Adrenal gland (tissue), 5 donors: ENCODE data around the gene TECPR1.

Experiments
- POLR2A ChIP-seq, 2 donors: fragments of 450-650 bp; IDR thresholded peaks; one replicate each; pipeline ENCODE4 v1.6.1; 2017; ENCODE audit warnings: antibody characterized with exemption in 2 of 2, mild to moderate bottlenecking in 2 of 2, moderate library complexity in 1 of 2
- TF ChIP-seq, protein P1 (sequence below), 6 experiments: fragments of 450-650 bp in 4 of 6; fragments of 200-600 bp in 2 of 6; sonication (generic) in 1 of 6; IDR thresholded peaks; 1 replicate in 5 of 6; 2 replicates in 1 of 6; pipeline versions ENCODE4 v1.5.1 to v1.8.0; 2016 to 2021; ENCODE audit warnings: antibody characterized with exemption in 6 of 6, mild to moderate bottlenecking in 2 of 6, moderate library complexity in 1 of 6
- donor health status: DM: no; HTN: no; CAD: no.

DNA sequence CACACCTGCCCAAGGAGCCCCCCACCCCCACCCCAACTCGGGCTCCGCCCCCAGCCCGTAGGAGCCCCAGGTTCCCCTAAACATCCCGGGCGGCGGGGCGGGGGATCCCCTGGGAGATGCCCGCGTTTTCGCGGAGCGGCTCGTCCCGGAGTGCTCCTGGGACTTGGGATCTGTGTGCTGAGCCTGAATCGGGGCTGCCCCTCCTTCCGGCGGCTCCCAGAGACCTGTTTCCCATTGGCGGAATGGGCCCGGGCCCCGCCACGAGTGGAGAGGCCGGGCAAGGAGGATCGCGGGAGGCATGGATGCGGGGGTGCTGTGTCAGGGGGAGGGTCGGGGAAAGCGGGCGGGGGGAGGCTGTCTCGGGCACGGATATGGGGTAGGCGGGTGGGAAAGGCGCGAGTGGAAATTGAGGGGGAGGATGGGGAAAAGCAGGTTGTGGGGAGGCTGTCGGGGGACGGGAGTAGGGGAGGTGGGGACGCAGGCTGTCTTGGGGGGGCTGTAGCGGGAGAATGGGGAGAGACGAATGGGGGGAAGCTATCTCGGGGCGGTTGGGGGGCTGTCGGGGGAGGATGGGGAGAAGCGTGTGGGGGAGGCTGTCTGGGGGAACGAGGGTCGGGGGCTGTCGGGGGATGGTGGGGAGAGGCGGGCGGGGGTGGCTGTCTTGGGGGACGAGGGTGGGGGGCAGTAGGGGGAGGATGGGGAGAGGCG, 41.4 kb downstream of the TECPR1 start:
- TF ChIP-seq, protein P1, sequence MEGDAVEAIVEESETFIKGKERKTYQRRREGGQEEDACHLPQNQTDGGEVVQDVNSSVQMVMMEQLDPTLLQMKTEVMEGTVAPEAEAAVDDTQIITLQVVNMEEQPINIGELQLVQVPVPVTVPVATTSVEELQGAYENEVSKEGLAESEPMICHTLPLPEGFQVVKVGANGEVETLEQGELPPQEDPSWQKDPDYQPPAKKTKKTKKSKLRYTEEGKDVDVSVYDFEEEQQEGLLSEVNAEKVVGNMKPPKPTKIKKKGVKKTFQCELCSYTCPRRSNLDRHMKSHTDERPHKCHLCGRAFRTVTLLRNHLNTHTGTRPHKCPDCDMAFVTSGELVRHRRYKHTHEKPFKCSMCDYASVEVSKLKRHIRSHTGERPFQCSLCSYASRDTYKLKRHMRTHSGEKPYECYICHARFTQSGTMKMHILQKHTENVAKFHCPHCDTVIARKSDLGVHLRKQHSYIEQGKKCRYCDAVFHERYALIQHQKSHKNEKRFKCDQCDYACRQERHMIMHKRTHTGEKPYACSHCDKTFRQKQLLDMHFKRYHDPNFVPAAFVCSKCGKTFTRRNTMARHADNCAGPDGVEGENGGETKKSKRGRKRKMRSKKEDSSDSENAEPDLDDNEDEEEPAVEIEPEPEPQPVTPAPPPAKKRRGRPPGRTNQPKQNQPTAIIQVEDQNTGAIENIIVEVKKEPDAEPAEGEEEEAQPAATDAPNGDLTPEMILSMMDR (IDR thresholded peaks at IDR 0.05) = no peak
- no peak for TF ChIP-seq POLR2A (IDR thresholded peaks at IDR 0.05)
